K562 (cell line): Measurements from ENCODE around the gene CHIC1.

Source experiments
- COPS2 ChIP-seq: fragments of 450-650 bp; conservative IDR thresholded peaks from 2 replicates; pipeline ENCODE4 v1.6.1; 2016; ENCODE audit warnings: mild to moderate bottlenecking, moderate library complexity
- EZH2 ChIP-seq: IDR thresholded peaks from 2 replicates; pipeline ENCODE4 v1.6.1; 2012; ENCODE audit warnings: low read depth, mild to moderate bottlenecking, inconsistent platforms, low read length, borderline replicate concordance
- FOXA1 ChIP-seq: fragments of 450-650 bp; IDR thresholded peaks from 2 replicates; pipeline ENCODE4 v1.6.1; 2016; ENCODE audit warnings: mild to moderate bottlenecking, borderline replicate concordance
- MTF1 ChIP-seq: fragments of 250-450 bp; sonication (Bioruptor Pico); IDR thresholded peaks from 2 replicates; pipeline ENCODE4 v1.9.0; 2021; ENCODE audit warnings: moderate library complexity, mild to moderate bottlenecking, inconsistent platforms, borderline replicate concordance
- RAD21 ChIP-seq, 2 experiments: fragments of 250-450 bp in 1 of 2; fragments of 450-650 bp in 1 of 2; sonication (Bioruptor Pico) in 1 of 2; formaldehyde crosslinking in 1 of 2; IDR thresholded peaks in 1 of 2; conservative IDR thresholded peaks in 1 of 2; 2 replicates each; pipeline versions ENCODE4 v1.4.0 to v1.8.0; 2020 to 2022; ENCODE audit warnings: mild to moderate bottlenecking in 2 of 2, moderate library complexity in 1 of 2
- SP2 ChIP-seq: IDR thresholded peaks from 2 replicates; pipeline ENCODE4 v1.6.1; 2011; ENCODE audit warnings: mild to moderate bottlenecking, low read depth, low read length, moderate library complexity; ENCODE audit not compliant: poor library complexity, severe bottlenecking; ENCODE audit errors: extremely low read depth
- SUPT5H ChIP-seq: fragments of 450-650 bp; IDR thresholded peaks from 2 replicates; pipeline ENCODE4 v1.6.1; 2016
- ZNF124 ChIP-seq: sonication (generic); formaldehyde crosslinking; IDR thresholded peaks from 2 replicates; pipeline ENCODE4 v1.8.1; 2022; ENCODE audit warnings: missing genetic modification reagents
- ZNF398 ChIP-seq: fragments of 250-450 bp; sonication (Bioruptor Pico); IDR thresholded peaks from 2 replicates; pipeline ENCODE4 v1.8.0; 2021; ENCODE audit warnings: moderate library complexity, mild to moderate bottlenecking, inconsistent platforms
- TF ChIP-seq, protein P1 (sequence below), 2 experiments: IDR thresholded peaks; 2 replicates each; pipeline ENCODE4 v1.6.1; 2012; ENCODE audit warnings: improper control_type of control experiment in 2 of 2, low read depth in 2 of 2, low read length in 2 of 2, borderline replicate concordance in 1 of 2

GRCh38 chrX:73524906-73525305 lies 38.1 kb upstream of the CHIC1 start:
- TF ChIP-seq RAD21 (CRISPR knock-in tag; conservative IDR thresholded peaks at IDR 0.05 in 1 of 2, IDR thresholded peaks at IDR 0.05 in 1 of 2) (no peak), ZNF398 (CRISPR knock-in tag) (no peak), EZH2 (no peak), FOXA1 (no peak), SUPT5H (no peak), SP2 (no peak), MTF1 (no peak), COPS2 (no peak), ZNF124 (no peak)
- TF ChIP-seq, protein P1, sequence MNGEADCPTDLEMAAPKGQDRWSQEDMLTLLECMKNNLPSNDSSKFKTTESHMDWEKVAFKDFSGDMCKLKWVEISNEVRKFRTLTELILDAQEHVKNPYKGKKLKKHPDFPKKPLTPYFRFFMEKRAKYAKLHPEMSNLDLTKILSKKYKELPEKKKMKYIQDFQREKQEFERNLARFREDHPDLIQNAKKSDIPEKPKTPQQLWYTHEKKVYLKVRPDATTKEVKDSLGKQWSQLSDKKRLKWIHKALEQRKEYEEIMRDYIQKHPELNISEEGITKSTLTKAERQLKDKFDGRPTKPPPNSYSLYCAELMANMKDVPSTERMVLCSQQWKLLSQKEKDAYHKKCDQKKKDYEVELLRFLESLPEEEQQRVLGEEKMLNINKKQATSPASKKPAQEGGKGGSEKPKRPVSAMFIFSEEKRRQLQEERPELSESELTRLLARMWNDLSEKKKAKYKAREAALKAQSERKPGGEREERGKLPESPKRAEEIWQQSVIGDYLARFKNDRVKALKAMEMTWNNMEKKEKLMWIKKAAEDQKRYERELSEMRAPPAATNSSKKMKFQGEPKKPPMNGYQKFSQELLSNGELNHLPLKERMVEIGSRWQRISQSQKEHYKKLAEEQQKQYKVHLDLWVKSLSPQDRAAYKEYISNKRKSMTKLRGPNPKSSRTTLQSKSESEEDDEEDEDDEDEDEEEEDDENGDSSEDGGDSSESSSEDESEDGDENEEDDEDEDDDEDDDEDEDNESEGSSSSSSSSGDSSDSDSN (IDR thresholded peaks at IDR 0.05; ENCODE audit: borderline replicate concordance in 1 of 2, low read depth in 2 of 2, low read length in 2 of 2): no peak
